Eye (tissue), 1 donor: ENCODE data around the gene CTSL.

ENCODE experiments used
- DNase-seq: peaks from one replicate; pipeline ENCODE4 v3.0.0-alpha.2; 2015

The CTSL gene

GRCh38 chr9:87725900-87726709, at the start of gene CTSL:
CTSL (plus strand) TSS chr9:87726119; CDS start chr9:87727604, 1,485 bp downstream.
- DNase-seq: peak; percentile 92

GRCh38 chr9:87676976-87677775, 48.7 kb upstream of the CTSL start:
- no peak for DNase-seq

GRCh38 chr9:87677776-87678587, 47.9 kb upstream of the CTSL start:
- DNase-seq: no peak

- DNase-seq: peak; percentile 90
Observed at GRCh38 chr9:87678650-87679355, 47.1 kb upstream of the CTSL start.

GRCh38 chr9:87681271-87682061, 44.5 kb upstream of the CTSL start:
- no peak for DNase-seq

- DNase-seq: no peak
Observed at GRCh38 chr9:87682085-87682484, 43.8 kb upstream of the CTSL start.

- no peak for DNase-seq
Observed at GRCh38 chr9:87682618-87683017, 43.3 kb upstream of the CTSL start.

- no peak for DNase-seq
Observed at GRCh38 chr9:87683751-87684626, 41.9 kb upstream of the CTSL start.

- peak; percentile 75 for DNase-seq
Observed at GRCh38 chr9:87684627-87685219, 41.2 kb upstream of the CTSL start.

- no peak for DNase-seq
Observed at GRCh38 chr9:87685441-87685840, 40.5 kb upstream of the CTSL start.

GRCh38 chr9:87685871-87686519, 39.9 kb upstream of the CTSL start:
- no peak for DNase-seq

GRCh38 chr9:87686520-87687090, 39.3 kb upstream of the CTSL start:
- no peak for DNase-seq

- DNase-seq: no peak
Observed at GRCh38 chr9:87687207-87687606, 38.7 kb upstream of the CTSL start.

GRCh38 chr9:87694236-87694755, 31.6 kb upstream of the CTSL start:
- DNase-seq: no peak

- no peak for DNase-seq
Observed at GRCh38 chr9:87695523-87695922, 30.4 kb upstream of the CTSL start.

GRCh38 chr9:87696641-87697040, 29.3 kb upstream of the CTSL start:
- no peak for DNase-seq

GRCh38 chr9:87698069-87698809, 27.7 kb upstream of the CTSL start:
- no peak for DNase-seq

GRCh38 chr9:87699835-87700234, 26.1 kb upstream of the CTSL start:
- no peak for DNase-seq
